HG03135 (cell line): ENCODE measurements around the gene RGS1.

Source experiments
- ATAC-seq: cut with Tn5 transposase; IDR thresholded peaks from one replicate; pipeline ENCODE4 v1.9.1; 2021; ENCODE audit warnings: mild to moderate bottlenecking, moderate library complexity; ENCODE audit not compliant: unreplicated experiment

Gene RGS1

DNA sequence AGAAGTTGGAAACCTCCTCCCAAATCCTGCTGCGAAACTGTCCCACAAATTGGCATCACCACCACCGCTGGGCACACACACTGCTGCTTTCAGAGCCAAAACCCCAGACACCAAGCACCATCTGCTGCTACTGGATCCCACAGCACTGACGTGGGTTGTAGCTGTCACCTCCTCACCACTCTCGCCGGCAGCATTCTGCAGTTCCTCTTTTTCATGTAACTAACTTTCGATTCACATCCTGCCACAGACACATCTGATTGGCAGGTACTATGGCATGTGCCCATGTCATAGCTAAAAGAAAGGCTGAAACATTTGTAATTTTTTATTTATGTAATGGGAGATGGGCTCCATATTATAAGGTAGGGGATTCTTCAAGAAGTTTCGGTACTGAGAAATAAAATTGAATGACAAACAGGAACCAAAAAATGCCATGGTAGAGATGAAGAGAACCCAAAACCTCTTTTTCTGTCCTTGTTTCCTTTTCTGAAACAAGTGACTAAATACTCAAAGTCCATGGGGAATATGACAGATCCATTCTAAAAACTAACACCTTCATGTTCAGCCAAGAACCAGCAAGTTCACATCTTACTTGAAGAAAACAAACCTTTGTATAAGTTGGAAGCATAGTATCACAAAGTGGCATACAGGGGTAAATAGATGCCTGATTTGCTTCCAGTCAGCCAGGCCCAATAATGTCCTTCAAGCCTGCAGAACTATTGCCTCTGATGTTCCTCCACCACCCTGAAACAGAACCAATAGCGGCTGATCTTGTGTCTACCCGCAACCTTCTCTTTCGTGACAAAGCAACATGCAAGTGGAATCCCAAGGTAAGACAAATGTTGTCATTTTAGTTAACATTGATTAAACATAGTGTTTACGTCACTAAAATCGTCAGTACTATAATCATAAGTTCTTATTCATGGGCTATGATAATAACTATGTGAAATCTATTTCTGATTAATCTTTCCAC is 33.8 kb downstream of the RGS1 start:
- ATAC-seq, result peak; percentile 100

DNA sequence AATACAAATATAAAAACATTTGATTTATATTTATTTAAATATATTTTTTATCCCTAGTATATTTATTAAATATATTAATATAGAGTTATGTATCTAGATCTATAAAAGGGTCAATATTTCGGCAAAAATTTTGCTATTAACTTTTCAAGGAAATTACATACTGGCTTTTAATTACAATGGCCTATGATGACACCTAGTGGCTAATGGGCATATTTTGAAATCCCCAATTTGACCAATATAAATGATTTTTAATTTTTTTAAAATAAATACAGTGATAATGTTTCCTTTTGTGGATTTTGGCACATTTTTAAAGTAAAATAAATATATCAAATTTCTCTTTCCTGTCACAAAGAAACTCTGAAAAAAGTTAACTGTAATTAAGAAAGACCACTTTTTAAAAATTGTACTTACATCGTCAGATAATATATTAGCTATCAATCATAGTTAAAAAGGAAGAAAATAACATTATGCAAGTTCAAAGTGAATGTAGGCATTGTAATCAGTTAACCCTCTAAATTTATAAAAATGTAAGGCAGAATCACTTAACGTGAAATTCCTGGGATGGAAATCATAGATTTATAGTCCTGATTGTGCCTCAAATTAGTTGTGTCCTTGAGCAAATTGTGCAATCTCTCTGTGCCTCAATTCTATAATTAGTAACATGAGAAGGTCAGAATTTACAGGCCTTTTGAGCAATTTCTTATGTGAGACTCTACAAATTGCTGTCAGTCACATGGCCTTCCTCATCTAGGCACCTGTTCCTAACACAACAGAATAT is 34.7 kb downstream of the RGS1 start:
- ATAC-seq, result no peak

GRCh38 chr1:192615055-192615454 is 39.5 kb downstream of the RGS1 start:
- ATAC-seq, result no peak

GRCh38 chr1:192620071-192620635 is 44.6 kb downstream of the RGS1 start:
- ATAC-seq, result no peak

- ATAC-seq, result peak; percentile 91
These were observed 51.0 kb downstream of the RGS1 start for GRCh38 chr1:192626366-192627179.

DNA sequence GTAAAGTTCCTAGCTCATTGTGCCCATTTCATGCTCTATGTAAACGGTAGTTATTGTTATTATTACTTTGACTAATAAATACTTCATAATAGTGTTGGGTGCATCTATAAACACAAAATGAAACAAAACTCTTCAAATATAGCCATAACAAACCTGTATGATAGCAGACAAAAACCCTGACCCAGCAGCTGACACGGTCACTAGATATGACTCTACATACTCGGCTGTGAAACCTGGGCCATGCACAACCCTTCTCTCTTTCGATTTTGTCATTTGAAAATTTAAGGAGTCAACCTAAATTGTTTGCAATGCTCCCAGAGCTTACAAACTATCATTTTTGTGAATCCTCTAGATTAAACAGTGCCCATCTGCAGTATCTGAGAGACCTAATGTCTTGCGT is 52.3 kb downstream of the RGS1 start:
- peak; percentile 42 for ATAC-seq

GRCh38 chr1:192628396-192629057 is 53.0 kb downstream of the RGS1 start:
- ATAC-seq, result no peak

DNA sequence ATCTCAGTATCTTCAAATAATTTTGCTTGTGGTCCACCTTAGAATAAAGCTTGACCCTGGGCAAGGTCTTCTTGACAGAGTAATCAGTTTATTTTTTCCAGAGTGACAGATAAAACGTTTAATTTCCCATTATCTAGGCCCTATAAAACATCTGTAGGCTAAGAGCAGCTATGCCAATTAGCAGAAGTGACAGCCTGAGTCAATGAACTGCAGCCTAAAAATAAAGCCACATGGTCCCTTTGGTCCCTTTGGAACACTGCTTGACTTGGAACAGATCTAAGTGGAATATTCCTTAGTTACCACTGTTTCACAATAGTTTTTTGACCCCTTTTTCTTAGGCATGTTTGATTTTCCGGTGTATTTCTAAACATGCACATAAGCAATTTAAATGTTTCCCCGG is 54.0 kb downstream of the RGS1 start:
- ATAC-seq, result no peak
